Breast epithelium (tissue), 3 donors: ENCODE measurements around the gene UBXN7.
"Not testable (repeated sequence)": the region's sequence is repeated elsewhere in the genome, so short reads cannot be mapped to it uniquely, and the experiment has no call there.

Experiments used
- POLR2A ChIP-seq: fragments of 450-650 bp; IDR thresholded peaks from one replicate; pipeline ENCODE4 v1.6.1; 2016; ENCODE audit warnings: antibody characterized with exemption, mild to moderate bottlenecking, moderate library complexity
- TF ChIP-seq, protein P1 (sequence below), 3 donors: fragments of 450-650 bp; IDR thresholded peaks; one replicate each; pipeline ENCODE4 v1.5.1; 2016 to 2017; ENCODE audit warnings: antibody characterized with exemption in 3 of 3, mild to moderate bottlenecking in 3 of 3, moderate library complexity in 3 of 3

DNA sequence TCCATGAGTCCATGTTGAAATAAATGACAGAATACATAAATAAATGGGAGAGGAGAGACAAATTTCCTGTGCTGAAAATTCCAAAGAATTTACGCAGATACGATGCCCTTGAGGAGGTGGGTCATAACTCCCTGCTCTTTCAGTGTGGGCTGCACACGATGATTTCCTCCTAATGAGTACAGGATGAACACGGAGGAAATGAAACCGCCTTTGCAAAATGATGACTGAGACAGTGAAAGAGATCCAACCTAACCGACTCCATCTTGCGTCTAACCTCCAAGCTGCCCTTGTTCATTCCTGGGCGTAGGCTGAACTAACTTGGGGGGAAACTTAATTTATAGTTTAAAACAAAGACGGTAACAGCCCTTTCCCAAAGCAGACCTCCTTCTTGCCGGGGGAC, 129.7 kb downstream of the UBXN7 start:
- TF ChIP-seq, protein P1, sequence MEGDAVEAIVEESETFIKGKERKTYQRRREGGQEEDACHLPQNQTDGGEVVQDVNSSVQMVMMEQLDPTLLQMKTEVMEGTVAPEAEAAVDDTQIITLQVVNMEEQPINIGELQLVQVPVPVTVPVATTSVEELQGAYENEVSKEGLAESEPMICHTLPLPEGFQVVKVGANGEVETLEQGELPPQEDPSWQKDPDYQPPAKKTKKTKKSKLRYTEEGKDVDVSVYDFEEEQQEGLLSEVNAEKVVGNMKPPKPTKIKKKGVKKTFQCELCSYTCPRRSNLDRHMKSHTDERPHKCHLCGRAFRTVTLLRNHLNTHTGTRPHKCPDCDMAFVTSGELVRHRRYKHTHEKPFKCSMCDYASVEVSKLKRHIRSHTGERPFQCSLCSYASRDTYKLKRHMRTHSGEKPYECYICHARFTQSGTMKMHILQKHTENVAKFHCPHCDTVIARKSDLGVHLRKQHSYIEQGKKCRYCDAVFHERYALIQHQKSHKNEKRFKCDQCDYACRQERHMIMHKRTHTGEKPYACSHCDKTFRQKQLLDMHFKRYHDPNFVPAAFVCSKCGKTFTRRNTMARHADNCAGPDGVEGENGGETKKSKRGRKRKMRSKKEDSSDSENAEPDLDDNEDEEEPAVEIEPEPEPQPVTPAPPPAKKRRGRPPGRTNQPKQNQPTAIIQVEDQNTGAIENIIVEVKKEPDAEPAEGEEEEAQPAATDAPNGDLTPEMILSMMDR (IDR thresholded peaks at IDR 0.05) = not testable (repeated sequence)
- TF ChIP-seq POLR2A = not testable (repeated sequence)
